ENCODE measurements around the gene MACROD2.

Gene MACROD2

DNA sequence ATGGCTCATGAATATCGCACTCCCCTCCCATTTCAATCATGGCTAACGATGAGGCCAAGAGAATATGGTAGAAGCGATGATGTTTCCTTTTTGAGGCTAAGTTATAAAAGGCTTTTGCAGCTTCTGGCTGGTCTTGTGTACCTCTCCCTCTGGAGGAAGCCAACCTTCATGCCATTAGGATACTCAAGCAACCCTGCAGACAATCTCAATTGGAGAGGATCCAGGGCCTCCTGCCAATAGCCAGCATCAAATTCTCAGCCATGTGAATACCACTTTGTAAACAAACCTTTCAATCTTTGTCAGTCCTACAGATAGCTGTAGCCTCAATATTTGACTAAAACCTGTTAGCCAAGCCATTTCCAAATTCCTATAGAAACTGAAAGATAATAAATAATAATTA, 1839.5 kb downstream of the MACROD2 start:
- no peak overlapping the region for H3K4me3 ChIP-seq (ENCODE audit: low read depth, low read length)
- TF ChIP-seq, protein P1, sequence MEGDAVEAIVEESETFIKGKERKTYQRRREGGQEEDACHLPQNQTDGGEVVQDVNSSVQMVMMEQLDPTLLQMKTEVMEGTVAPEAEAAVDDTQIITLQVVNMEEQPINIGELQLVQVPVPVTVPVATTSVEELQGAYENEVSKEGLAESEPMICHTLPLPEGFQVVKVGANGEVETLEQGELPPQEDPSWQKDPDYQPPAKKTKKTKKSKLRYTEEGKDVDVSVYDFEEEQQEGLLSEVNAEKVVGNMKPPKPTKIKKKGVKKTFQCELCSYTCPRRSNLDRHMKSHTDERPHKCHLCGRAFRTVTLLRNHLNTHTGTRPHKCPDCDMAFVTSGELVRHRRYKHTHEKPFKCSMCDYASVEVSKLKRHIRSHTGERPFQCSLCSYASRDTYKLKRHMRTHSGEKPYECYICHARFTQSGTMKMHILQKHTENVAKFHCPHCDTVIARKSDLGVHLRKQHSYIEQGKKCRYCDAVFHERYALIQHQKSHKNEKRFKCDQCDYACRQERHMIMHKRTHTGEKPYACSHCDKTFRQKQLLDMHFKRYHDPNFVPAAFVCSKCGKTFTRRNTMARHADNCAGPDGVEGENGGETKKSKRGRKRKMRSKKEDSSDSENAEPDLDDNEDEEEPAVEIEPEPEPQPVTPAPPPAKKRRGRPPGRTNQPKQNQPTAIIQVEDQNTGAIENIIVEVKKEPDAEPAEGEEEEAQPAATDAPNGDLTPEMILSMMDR (IDR thresholded peaks at IDR 0.05; ENCODE audit: borderline replicate concordance, insufficient read depth, low read depth, low read length) = no peak

DNA sequence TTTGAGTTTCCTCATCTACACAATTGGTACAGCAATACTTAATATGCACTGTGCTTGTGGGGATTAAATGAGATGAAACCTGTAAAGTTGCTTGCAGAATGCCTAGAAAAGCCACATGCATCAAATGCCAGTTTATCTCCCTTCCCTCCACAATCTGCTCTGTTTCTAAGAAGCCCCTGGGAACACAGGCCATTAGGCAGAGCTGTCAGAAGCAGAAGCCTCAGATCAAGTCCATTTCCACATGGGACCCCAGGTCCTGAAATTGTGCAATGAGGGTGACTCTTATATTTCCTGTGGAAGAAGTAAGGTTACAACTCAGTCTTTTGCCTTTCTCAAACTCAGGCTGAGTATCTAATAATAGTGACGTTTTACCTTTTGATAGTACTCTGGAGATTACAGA, 1840.5 kb downstream of the MACROD2 start:
- TF ChIP-seq, protein P1 (IDR thresholded peaks at IDR 0.05; ENCODE audit: borderline replicate concordance, insufficient read depth, low read depth, low read length) = no peak
- no peak overlapping the region for H3K4me3 ChIP-seq (ENCODE audit: low read depth, low read length)

DNA sequence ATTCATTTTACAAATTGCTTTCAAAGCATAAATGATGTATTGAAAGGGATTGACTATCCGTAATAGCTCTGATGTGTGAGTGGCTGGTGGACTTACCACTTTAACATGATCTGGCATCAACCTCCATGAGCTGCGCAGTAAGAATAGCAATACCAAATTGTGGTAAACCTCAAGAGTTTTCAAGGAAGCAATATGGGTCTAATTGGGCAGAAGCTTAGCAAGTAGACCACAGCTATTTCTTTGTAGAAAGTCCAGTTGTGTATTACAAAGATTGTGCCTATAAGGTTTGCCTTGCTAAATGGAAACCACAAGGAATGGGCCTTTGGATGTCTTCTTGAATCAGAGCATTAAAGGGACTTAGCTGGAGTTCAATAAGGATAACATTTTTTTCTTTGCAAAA, 1841.3 kb downstream of the MACROD2 start:
- H3K4me3 ChIP-seq (ENCODE audit: low read depth, low read length) = no peak overlapping the region
- TF ChIP-seq, protein P1 (IDR thresholded peaks at IDR 0.05; ENCODE audit: borderline replicate concordance, insufficient read depth, low read depth, low read length) = no peak

DNA sequence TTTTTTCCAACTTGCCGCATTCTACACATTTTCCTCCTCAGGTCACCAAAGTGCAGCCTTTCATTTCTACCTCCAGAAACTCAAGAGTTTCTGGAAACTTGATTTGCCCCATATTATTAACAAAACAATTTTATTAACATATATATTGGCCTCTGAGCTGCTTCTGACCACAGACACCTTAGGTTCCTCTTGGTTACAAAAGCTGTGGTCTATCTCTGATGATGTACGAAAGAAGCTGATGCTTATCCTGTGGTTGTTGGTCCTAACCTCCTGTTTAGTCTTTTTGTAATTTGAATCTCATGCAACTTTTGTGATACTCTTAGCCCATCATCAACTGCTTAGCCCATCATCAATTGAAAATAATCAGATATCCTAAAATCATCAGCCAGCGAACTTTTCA, 1842.2 kb downstream of the MACROD2 start:
- H3K4me3 ChIP-seq (ENCODE audit: low read depth, low read length) = no peak overlapping the region
- TF ChIP-seq, protein P1 (IDR thresholded peaks at IDR 0.05; ENCODE audit: borderline replicate concordance, insufficient read depth, low read depth, low read length) = no peak

DNA sequence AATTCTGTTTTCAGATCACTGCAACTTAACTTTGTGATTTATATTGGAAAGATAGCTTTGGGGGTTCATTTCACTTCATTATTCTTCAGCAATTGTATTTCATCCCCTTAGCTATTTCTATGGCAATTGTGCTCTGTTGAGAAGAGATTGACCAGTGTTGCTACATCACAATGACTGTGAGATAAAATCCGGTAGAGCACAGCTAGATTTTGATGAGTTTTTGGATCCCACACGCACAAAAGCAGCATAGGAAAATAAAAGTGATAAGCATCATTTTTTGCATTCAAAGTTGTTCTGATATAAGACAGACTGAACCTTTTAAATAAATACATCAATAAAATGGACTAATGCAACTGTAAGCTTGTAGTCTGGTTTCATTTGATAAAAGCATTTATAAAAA, 1843.2 kb downstream of the MACROD2 start:
- TF ChIP-seq, protein P1 (IDR thresholded peaks at IDR 0.05; ENCODE audit: borderline replicate concordance, insufficient read depth, low read depth, low read length) = no peak

DNA sequence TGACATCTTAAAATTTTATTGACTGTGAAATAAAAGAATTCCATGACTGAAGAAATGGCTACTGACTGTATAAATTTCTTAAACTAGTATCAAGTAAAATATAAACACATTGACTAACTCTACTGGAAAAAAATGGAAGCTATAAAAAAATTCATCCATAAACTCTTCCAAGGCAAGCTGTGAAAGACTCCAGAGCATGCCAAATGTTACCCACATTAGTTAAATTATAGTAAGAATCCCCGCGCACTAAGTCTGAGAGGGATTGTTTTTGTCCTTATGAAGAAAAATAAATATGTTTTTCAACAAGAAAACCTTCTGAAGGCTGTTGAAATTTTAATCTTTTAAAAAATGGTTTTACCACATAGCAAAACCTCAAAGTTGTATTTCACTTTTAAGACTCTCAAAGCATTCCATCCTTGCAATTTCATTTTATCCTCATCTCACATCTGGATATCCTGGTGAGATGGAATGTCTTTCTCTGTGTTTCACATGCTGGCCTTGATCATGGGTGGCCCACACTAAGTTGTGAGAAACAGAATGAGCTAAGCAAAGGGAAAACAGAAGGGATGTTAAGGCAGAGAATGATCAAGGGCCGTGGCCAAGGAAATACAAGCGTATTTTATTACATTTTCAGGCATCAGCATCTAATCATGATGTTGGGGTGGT, 1845.5 kb downstream of the MACROD2 start:
- TF ChIP-seq, protein P1 (IDR thresholded peaks at IDR 0.05; ENCODE audit: borderline replicate concordance, insufficient read depth, low read depth, low read length) = no peak

More for the DNA sequence above, 1843.2 kb downstream of the MACROD2 start:
- no peak overlapping the region for H3K4me3 ChIP-seq (ENCODE audit: low read depth, low read length)

DNA sequence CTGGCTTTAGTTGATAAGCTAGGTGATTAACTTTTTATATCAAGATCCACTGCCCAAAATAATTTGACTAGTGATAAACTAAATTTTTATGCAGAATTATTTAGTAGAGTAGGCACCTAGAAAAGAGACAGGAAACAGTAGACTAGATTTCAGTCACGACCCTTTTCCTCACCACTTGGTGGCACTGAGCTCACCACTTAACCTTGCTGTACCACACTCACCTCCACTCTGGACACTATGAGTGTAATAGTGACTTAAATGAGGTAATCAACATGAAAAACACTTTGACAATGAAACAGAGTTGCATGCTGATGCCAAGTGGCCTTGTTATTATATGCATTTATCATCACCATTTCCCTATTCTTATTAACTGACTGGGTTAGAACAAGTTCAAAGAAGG, 1847.6 kb downstream of the MACROD2 start:
- H3K4me3 ChIP-seq (ENCODE audit: low read depth, low read length) = no peak overlapping the region
- TF ChIP-seq, protein P1 (IDR thresholded peaks at IDR 0.05; ENCODE audit: borderline replicate concordance, insufficient read depth, low read depth, low read length) = no peak

More for the DNA sequence above, 1845.5 kb downstream of the MACROD2 start:
- no peak overlapping the region for H3K4me3 ChIP-seq (ENCODE audit: low read depth, low read length)

Measured in GM12875 (cell line).